ENCODE results near the gene CTCFL. TPM values are rescaled to one million over a fixed set of nuclear protein-coding genes. Genes with fewer than 3 reads are reported as not detected.

CTCFL gene
- total and polyA plus RNA-seq, 2 of the 8 experiments (the other 6 are each of a cell fraction or from before 2014, with no cell fraction given), result 0.30 to 0.80 TPM

GRCh38 chr20:57502336-57502700 is 22.6 kb downstream of the CTCFL start (continued):
- TF ChIP-seq NANOG (IDR thresholded peaks at IDR 0.05; ENCODE audit: insufficient read depth, low read depth, low read length, poor library complexity, severe bottlenecking), result no peak
- TF ChIP-seq SAP30 (IDR thresholded peaks at IDR 0.05; ENCODE audit: insufficient read depth, insufficient replicate concordance, low read length), result no peak
- no peak for TF ChIP-seq SIX5 (IDR thresholded peaks at IDR 0.05; ENCODE audit: low read depth, low read length)
- TF ChIP-seq E2F6 (IDR thresholded peaks at IDR 0.05), result no peak
- TF ChIP-seq TEAD4 (IDR thresholded peaks at IDR 0.05; ENCODE audit: low read depth, low read length), result no peak

Measured in H1 (cell line).